OCI-LY3 (cell line): ENCODE measurements around the gene CLEC16A.

Experiments used
- H2AFZ ChIP-seq: fragments of 200-600, 300-600 bp; shearing (Covaris generic); 2 replicates; pipeline ENCODE4 v1.6.0; 2014; ENCODE audit warnings: antibody characterized with exemption, low read depth, low read length
- H3K27ac ChIP-seq: fragments of 200-600, 300-600 bp; sonication (generic); 2 replicates; pipeline ENCODE4 v1.5.1; 2014; ENCODE audit warnings: mild to moderate bottlenecking, low read length, moderate library complexity, mixed read lengths
- H3K27me3 ChIP-seq: fragments of 200-600, 300-600 bp; sonication (generic); 2 replicates; pipeline ENCODE4 v1.6.1; 2014; ENCODE audit warnings: low read depth, low read length, mixed read lengths
- H3K36me3 ChIP-seq: fragments of 200-600, 300-600 bp; sonication (generic); replicated peaks from 2 replicates; pipeline ENCODE3; 2014; ENCODE audit warnings: low read depth, low read length, mixed read lengths
- H3K4me1 ChIP-seq: fragments of 300-600, 200-600 bp; sonication (generic); 2 replicates; pipeline ENCODE4 v1.6.1; 2014; ENCODE audit warnings: low read length, mixed read lengths
- H3K4me2 ChIP-seq: fragments of 200-600, 300-600 bp; sonication (generic); 2 replicates; pipeline ENCODE4 v1.6.1; 2014; ENCODE audit warnings: low read length, mixed read lengths
- H3K4me3 ChIP-seq: fragments of 300-600, 200-600 bp; sonication (generic); 2 replicates; pipeline ENCODE4 v1.5.1; 2014; ENCODE audit warnings: antibody characterized with exemption, mild to moderate bottlenecking, low read length, moderate library complexity
- H3K79me2 ChIP-seq: fragments of 300-600, 200-600 bp; shearing (Covaris generic); 2 replicates; pipeline ENCODE4 v1.6.1; 2014; ENCODE audit warnings: mild to moderate bottlenecking, low read length, mixed read lengths
- H3K9ac ChIP-seq: fragments of 300-600, 200-600 bp; shearing (Covaris generic); 2 replicates; pipeline ENCODE4 v1.6.0; 2014; ENCODE audit warnings: mild to moderate bottlenecking, low read length, moderate library complexity
- H3K9me3 ChIP-seq: fragments of 200-600, 300-600 bp; shearing (Covaris generic); 2 replicates; pipeline ENCODE4 v1.6.1; 2014; ENCODE audit warnings: low read length, mixed read lengths; ENCODE audit not compliant: insufficient read depth
- H4K20me1 ChIP-seq: fragments of 200-600, 300-600 bp; sonication (generic); 2 replicates; pipeline ENCODE4 v1.6.1; 2016; ENCODE audit warnings: low read length, mixed read lengths; ENCODE audit not compliant: insufficient read depth
- CTCF ChIP-seq: fragments of 200-600, 300-600 bp; sonication (generic); IDR thresholded peaks from 2 replicates; pipeline ENCODE4 v1.5.1; 2014; ENCODE audit warnings: antibody characterized with exemption, low read length, low read depth
- EZH2phosphoT487 ChIP-seq: fragments of 200-600 bp; shearing (Covaris generic); IDR thresholded peaks from 2 replicates; pipeline ENCODE4 v1.6.1; 2018; ENCODE audit warnings: antibody characterized with exemption, mixed run types, low read depth

CLEC16A gene

GRCh38 chr16:11145173-11145818 lies 200.9 kb downstream of the CLEC16A start:
- Histone ChIP-seq H4K20me1 (no peaks in the 10 kb centered on the region), H3K36me3 (peaks cover 4% of the 10 kb centered on the region), H3K27ac (no peak overlapping the region), H3K9me3 (no peaks in the 10 kb centered on the region), H3K4me2 (no peak overlapping the region), H3K4me3 (no peak overlapping the region), H3K27me3 (no peaks in the 10 kb centered on the region), H3K9ac (no peak overlapping the region), H3K79me2 (no peaks in the 10 kb centered on the region), H2AFZ (no peak overlapping the region), H3K4me1 (no peaks in the 10 kb centered on the region)
- TF ChIP-seq EZH2phosphoT487 (no peak), CTCF (no peak)

- no peak overlapping the region for H3K4me2 ChIP-seq
- no peaks in the 10 kb centered on the region for H4K20me1 ChIP-seq
- no peaks in the 10 kb centered on the region for H3K4me1 ChIP-seq
- no peak overlapping the region for H2AFZ ChIP-seq
- no peaks in the 10 kb centered on the region for H3K9me3 ChIP-seq
- H3K79me2 ChIP-seq: no peaks in the 10 kb centered on the region
- no peak overlapping the region for H3K9ac ChIP-seq
- H3K27me3 ChIP-seq: no peaks in the 10 kb centered on the region
- no peak overlapping the region for H3K4me3 ChIP-seq
- H3K27ac ChIP-seq: no peak overlapping the region
- peaks cover 7% of the 10 kb centered on the region for H3K36me3 ChIP-seq
- TF ChIP-seq CTCF (no peak), EZH2phosphoT487 (no peak)
These were observed 201.5 kb downstream of the CLEC16A start for GRCh38 chr16:11145819-11146211.

DNA sequence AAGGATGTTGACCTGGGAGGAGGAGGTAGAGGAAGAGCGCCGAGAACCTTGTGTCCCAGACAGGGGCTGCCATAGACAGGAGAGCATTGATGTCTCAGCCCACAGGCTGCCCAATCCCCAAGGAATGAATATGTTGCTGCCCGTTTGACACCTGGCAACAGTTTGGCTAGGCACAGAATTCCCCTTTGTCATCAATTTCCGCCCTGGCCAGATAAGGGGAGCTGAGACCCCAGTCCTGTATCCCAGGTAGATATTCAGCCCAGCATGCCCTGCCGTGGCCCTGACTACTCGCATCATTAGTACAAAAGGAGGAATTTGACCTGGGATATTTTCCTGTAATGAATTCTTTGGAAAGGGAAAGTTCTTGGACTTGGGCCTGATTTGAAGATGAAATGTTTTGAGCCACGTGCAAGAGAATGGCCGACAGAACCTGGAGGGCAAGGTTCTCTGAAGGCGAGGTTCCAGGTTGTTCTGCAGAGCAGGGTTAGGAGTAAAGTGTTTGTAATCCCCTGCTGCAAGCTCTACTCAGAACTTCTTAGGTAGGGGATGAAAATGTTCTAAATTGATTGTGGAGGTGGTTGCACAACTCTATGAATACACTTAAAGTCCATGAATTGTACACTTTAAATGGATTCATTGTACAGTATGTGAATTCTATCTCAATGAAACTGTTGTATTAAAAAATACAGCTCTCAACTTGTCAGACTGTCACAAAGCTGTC lies 202.8 kb downstream of the CLEC16A start:
- H3K79me2 ChIP-seq: no peaks in the 10 kb centered on the region
- no peak overlapping the region for H3K4me2 ChIP-seq
- H3K4me1 ChIP-seq: peaks cover 7% of the 10 kb centered on the region
- TF ChIP-seq CTCF (no peak), EZH2phosphoT487 (no peak)
- H2AFZ ChIP-seq: no peak overlapping the region
- no peaks in the 10 kb centered on the region for H3K27me3 ChIP-seq
- H3K27ac ChIP-seq: no peak overlapping the region
- H3K4me3 ChIP-seq: no peak overlapping the region
- no peak overlapping the region for H3K9ac ChIP-seq
- H3K9me3 ChIP-seq: no peaks in the 10 kb centered on the region
- peaks cover 7% of the 10 kb centered on the region for H3K36me3 ChIP-seq
- H4K20me1 ChIP-seq: no peaks in the 10 kb centered on the region

DNA sequence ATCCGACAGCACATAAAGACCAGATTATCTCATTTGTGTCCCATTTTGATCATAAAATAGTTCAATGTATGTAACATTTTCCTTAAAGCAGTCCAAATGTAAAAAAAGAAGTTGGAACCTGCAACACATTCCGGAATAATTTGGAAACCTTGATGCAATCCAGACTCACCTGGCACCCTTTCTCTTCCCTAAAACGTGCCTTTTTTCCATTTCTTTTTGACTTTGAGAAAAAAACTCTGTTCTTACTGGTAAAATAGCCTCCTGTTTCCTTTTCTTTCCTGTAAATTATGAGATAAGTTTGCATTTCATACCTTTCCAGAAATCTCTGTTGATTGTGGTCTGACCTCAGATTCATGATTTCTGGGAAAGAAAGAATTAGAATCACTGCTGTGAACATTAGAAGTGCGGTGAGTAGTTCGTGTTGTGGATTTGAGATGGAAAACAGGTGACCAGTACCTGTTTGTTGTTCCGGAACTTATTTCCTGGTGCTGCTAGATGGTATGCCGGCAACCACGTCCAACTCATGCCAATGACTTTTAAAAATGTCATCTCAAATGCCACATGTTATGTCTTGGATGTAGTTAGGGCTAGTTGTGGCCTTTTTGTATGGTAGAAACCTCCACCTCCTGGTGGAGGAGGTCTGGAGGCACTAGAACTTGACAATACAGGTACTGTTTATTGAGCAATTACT lies 203.5 kb downstream of the CLEC16A start:
- Histone ChIP-seq H3K27me3 (no peaks in the 10 kb centered on the region), H3K4me3 (no peak overlapping the region), H2AFZ (no peak overlapping the region), H4K20me1 (no peaks in the 10 kb centered on the region), H3K79me2 (no peaks in the 10 kb centered on the region), H3K4me2 (no peak overlapping the region), H3K27ac (no peak overlapping the region), H3K36me3 (peaks cover 7% of the 10 kb centered on the region), H3K9me3 (no peaks in the 10 kb centered on the region), H3K9ac (no peak overlapping the region), H3K4me1 (peaks cover 15% of the 10 kb centered on the region)
- no peak for TF ChIP-seq EZH2phosphoT487
